K562 (cell line): ENCODE results near the gene DHRS13.
"Not testable (repeated sequence)": the region's sequence is repeated elsewhere in the genome, so short reads cannot be mapped to it uniquely, and the experiment has no call there.

Experiments
- CREB1 ChIP-seq, 2 experiments: sonication (generic) in 1 of 2; formaldehyde crosslinking in 1 of 2; IDR thresholded peaks; 2 replicates each; pipeline versions ENCODE4 v1.6.1 to v1.8.0; 2012 to 2022; ENCODE audit warnings: inconsistent platforms in 1 of 2, mild to moderate bottlenecking in 1 of 2, missing genetic modification reagents in 1 of 2, moderate library complexity in 1 of 2
- EZH2 ChIP-seq: IDR thresholded peaks from 2 replicates; pipeline ENCODE4 v1.6.1; 2012; ENCODE audit warnings: low read depth, mild to moderate bottlenecking, inconsistent platforms, low read length, borderline replicate concordance
- FOXP1 ChIP-seq: sonication (generic); formaldehyde crosslinking; IDR thresholded peaks from 2 replicates; pipeline ENCODE4 v1.8.0; 2022; ENCODE audit warnings: mild to moderate bottlenecking, missing genetic modification reagents
- SMC3 ChIP-seq: conservative IDR thresholded peaks from 2 replicates; pipeline ENCODE4 v1.6.1; 2011; ENCODE audit warnings: low read depth, low read length, improper control_type of control experiment; ENCODE audit not compliant: insufficient read depth
- SREBF1 ChIP-seq: fragments of 150-350 bp; IDR thresholded peaks from 2 replicates; pipeline ENCODE4 v1.6.1; 2014; ENCODE audit warnings: antibody characterized with exemption, low read depth, low read length, borderline replicate concordance
- STAG1 ChIP-seq: sonication (generic); formaldehyde crosslinking; IDR thresholded peaks from 2 replicates; pipeline ENCODE4 v1.5.0; 2020; ENCODE audit warnings: missing genetic modification reagents, borderline replicate concordance
- ZNF24 ChIP-seq: fragments of 450-650 bp; IDR thresholded peaks from 2 replicates; pipeline ENCODE4 v1.6.1; 2016
- ZNF282 ChIP-seq: sonication (generic); formaldehyde crosslinking; IDR thresholded peaks from 2 replicates; pipeline ENCODE4 v1.8.1; 2023; ENCODE audit warnings: missing genetic modification reagents

DNA sequence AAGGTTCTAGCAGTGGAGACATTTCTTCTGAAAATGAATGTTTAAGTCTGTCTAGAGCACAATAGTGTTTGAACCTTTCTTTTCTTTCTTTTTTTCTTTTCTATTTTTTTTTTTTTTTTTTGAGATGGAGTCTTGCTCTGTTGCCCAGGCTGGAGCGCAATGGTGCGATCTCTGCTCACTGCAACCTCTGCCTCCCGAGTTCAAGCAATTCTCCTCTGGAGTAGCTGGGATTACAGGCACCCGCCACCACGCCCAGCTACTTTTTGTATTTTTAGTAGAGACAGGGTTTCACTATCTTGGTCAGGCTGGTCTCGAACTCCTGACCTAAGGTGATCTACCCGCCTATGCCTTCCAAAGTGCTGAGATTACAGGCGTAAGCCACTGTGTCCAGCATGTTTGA, 31.6 kb upstream of the DHRS13 start:
- not testable (repeated sequence) for TF ChIP-seq CREB1 (IDR thresholded peaks at IDR 0.05); CREB1 (CRISPR knock-in tag; IDR thresholded peaks at IDR 0.05); ZNF282 (CRISPR knock-in tag); ZNF24; SMC3; FOXP1 (CRISPR knock-in tag); EZH2; STAG1 (CRISPR knock-in tag); SREBF1
